Testis (tissue), 2 donors: ENCODE data around the gene MKI67.

ENCODE experiments used
- POLR2A ChIP-seq: fragments of 450-650 bp; IDR thresholded peaks from one replicate; pipeline ENCODE4 v1.6.1; 2017; ENCODE audit warnings: antibody characterized with exemption, mild to moderate bottlenecking, moderate library complexity
- TF ChIP-seq, protein P1 (sequence below), 3 experiments: fragments of 450-650 bp in 2 of 3; fragments of 200-600 bp in 1 of 3; sonication (generic) in 1 of 3; IDR thresholded peaks; one replicate each; pipeline ENCODE4 v1.5.1; 2016 to 2019; ENCODE audit warnings: antibody characterized with exemption in 3 of 3, mild to moderate bottlenecking in 2 of 3, moderate library complexity in 1 of 3

GRCh38 chr10:128123846-128124245 lies 2.4 kb downstream of the MKI67 start:
- TF ChIP-seq, protein P1, sequence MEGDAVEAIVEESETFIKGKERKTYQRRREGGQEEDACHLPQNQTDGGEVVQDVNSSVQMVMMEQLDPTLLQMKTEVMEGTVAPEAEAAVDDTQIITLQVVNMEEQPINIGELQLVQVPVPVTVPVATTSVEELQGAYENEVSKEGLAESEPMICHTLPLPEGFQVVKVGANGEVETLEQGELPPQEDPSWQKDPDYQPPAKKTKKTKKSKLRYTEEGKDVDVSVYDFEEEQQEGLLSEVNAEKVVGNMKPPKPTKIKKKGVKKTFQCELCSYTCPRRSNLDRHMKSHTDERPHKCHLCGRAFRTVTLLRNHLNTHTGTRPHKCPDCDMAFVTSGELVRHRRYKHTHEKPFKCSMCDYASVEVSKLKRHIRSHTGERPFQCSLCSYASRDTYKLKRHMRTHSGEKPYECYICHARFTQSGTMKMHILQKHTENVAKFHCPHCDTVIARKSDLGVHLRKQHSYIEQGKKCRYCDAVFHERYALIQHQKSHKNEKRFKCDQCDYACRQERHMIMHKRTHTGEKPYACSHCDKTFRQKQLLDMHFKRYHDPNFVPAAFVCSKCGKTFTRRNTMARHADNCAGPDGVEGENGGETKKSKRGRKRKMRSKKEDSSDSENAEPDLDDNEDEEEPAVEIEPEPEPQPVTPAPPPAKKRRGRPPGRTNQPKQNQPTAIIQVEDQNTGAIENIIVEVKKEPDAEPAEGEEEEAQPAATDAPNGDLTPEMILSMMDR (IDR thresholded peaks at IDR 0.05) = no peak
- TF ChIP-seq POLR2A = no peak
